ENCODE results near the gene FOXO3. TPM values are rescaled to one million over a fixed set of nuclear protein-coding genes. Genes with fewer than 3 reads are reported as not detected.

Gene FOXO3
- total RNA-seq, 3 donors from 2014 or later, result 107 to 181 (median 155) TPM

DNA sequence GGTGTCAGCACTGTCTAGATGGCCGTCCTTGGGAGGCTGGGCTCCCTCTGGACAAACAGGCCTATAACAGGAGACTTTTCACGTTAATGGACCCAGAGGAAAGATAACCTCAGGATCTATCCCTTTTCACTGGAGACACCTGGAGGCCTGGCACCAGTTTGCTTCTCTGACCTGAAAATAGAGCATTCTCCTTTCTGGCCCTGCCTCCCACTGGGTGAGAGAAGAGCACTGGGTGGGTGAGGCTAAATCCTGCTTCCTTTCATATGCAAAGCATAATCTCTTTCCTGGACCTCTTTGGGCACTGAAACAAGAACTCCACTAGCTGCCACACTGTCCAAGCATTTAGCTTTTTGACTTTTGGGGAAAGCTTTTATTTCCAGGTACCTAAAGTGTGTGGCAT, 78.3 kb downstream of the FOXO3 start:
- Histone ChIP-seq H3K4me1 (peaks cover 0 to 5% of the 10 kb centered on the region in 2 donors), H3K36me3 (no peaks in the 10 kb centered on the region), H3K9me3 (no peaks in the 10 kb centered on the region), H3K4me3 (no peak overlapping the region), H3K27me3 (no peaks in the 10 kb centered on the region), H3K27ac (peak overlapping the region in 1 of 2 donors; percentile 26)
- no peak for DNase-seq (ENCODE audit: low spot score in 2 of 2)
- intact Hi-C loops (cut with DNase I; ENCODE audit: low total_unique reads), result no loop called here
- TF ChIP-seq, protein P1, sequence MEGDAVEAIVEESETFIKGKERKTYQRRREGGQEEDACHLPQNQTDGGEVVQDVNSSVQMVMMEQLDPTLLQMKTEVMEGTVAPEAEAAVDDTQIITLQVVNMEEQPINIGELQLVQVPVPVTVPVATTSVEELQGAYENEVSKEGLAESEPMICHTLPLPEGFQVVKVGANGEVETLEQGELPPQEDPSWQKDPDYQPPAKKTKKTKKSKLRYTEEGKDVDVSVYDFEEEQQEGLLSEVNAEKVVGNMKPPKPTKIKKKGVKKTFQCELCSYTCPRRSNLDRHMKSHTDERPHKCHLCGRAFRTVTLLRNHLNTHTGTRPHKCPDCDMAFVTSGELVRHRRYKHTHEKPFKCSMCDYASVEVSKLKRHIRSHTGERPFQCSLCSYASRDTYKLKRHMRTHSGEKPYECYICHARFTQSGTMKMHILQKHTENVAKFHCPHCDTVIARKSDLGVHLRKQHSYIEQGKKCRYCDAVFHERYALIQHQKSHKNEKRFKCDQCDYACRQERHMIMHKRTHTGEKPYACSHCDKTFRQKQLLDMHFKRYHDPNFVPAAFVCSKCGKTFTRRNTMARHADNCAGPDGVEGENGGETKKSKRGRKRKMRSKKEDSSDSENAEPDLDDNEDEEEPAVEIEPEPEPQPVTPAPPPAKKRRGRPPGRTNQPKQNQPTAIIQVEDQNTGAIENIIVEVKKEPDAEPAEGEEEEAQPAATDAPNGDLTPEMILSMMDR (IDR thresholded peaks at IDR 0.05), result no peak
- TF ChIP-seq POLR2AphosphoS5 (IDR thresholded peaks at IDR 0.05) (no peak), POLR2A (IDR thresholded peaks at IDR 0.05) (no peak)

DNA sequence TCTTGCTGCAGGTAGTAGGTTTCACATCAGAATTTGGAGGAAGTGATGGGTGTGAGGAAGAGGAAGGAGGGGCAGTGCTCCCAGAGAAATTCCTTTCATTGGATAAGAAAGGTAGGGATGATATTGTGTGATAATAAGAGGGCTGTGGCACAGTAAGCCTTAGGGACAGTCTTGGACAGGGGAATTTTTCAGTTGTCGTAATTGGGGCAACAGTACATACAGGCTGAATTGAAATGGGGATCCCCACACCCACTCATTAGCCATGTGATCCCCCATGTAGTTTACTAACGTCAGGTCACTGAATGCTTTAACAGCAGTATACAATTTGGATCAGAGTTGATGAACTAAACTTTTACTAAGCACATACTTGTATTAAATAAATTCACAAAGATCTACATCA, 79.4 kb downstream of the FOXO3 start:
- intact Hi-C loops (cut with DNase I; ENCODE audit: low total_unique reads), result no loop called here
- Histone ChIP-seq H3K27ac (no peak overlapping the region), H3K36me3 (no peaks in the 10 kb centered on the region)

DNA sequence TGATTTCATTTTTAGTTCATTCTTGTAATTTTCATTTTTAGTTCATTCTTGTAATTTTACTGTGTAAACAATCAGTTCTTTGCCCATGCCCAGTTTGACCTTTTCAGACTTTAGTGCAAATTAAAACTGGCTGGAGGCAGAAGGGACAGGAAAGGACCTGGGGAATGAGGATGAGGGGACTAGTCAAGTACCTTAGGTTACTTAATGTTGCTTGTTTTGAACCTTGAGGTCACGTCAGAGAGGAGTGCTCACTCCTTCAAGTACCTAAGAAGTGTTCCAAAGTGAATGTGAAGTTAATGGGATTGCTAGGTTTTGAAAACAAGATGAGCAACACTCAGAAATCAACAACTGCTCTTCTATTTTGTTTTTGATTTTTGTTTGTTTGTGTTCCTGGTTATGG, 82.5 kb downstream of the FOXO3 start:
- no peak for TF ChIP-seq POLR2A (IDR thresholded peaks at IDR 0.05)
- TF ChIP-seq, protein P1 (IDR thresholded peaks at IDR 0.05), result no peak
- no peak for TF ChIP-seq POLR2AphosphoS5 (IDR thresholded peaks at IDR 0.05)
- no peak for DNase-seq (ENCODE audit: low spot score in 2 of 2)
- Histone ChIP-seq H3K4me1 (peaks cover 0 to 10% of the 10 kb centered on the region in 2 donors), H3K36me3 (no peaks in the 10 kb centered on the region), H3K27ac (no peak overlapping the region), H3K4me3 (no peak overlapping the region), H3K27me3 (no peaks in the 10 kb centered on the region), H3K9me3 (no peaks in the 10 kb centered on the region)
- intact Hi-C loops (cut with DNase I; ENCODE audit: low total_unique reads), result no loop called here

More for the DNA sequence above, 79.4 kb downstream of the FOXO3 start:
- no peak for DNase-seq (ENCODE audit: low spot score in 2 of 2)
- no peaks in the 10 kb centered on the region for H3K27me3 ChIP-seq
- H3K4me1 ChIP-seq, result peaks cover 0 to 3% of the 10 kb centered on the region in 2 donors
- no peak for TF ChIP-seq POLR2AphosphoS5 (IDR thresholded peaks at IDR 0.05)
- TF ChIP-seq, protein P1 (IDR thresholded peaks at IDR 0.05), result no peak
- TF ChIP-seq POLR2A (IDR thresholded peaks at IDR 0.05), result no peak
- H3K9me3 ChIP-seq, result no peaks in the 10 kb centered on the region
- no peak overlapping the region for H3K4me3 ChIP-seq

DNA sequence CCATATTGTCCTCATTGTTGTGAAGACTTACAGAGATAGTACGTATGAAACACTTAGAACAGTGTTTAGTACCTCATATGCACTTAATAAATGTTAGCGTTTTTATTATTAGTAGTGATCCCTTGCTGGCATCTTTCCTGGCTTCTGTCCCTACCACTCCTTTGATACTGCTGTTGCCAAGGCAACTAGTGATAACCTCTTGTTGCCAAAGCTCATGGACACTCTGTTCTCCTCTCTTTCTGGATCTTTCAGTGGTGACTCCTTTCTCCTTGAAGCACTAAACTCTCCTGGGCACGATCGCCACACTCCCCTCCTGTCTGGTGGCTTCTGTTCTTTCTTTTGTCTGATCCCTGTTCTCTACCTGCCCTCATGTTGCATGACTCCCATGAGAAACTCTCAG, 83.5 kb downstream of the FOXO3 start:
- Histone ChIP-seq H3K36me3 (no peaks in the 10 kb centered on the region), H3K27me3 (no peaks in the 10 kb centered on the region), H3K4me1 (peaks cover 0 to 12% of the 10 kb centered on the region in 2 donors), H3K27ac (no peak overlapping the region), H3K4me3 (no peak overlapping the region), H3K9me3 (no peaks in the 10 kb centered on the region)
- intact Hi-C loops (cut with DNase I; ENCODE audit: low total_unique reads), result no loop called here
- TF ChIP-seq POLR2AphosphoS5 (IDR thresholded peaks at IDR 0.05), result no peak
- TF ChIP-seq POLR2A (IDR thresholded peaks at IDR 0.05), result no peak
- TF ChIP-seq, protein P1 (IDR thresholded peaks at IDR 0.05), result no peak
- DNase-seq (ENCODE audit: low spot score in 2 of 2), result no peak

DNA sequence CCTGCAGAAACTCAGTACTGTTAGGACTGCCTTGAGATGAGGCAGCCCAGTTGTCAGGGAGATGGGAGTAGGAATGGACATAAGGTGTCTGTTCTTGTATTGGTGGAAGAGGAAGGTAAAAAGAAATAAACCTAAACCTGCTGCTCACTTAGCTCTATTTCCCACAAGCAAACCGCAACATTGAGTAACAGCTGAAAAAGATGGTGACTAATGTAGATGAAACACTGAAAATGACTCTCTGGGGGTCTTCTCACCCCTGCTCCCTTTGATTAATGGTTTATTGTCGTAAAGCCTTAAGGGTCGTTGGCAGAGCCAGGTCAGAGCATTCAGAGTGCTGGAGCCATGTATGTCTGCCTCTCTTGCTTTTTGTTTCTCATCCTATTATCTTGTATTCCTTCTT, 87.5 kb downstream of the FOXO3 start:
- Histone ChIP-seq H3K36me3 (no peaks in the 10 kb centered on the region), H3K9me3 (no peaks in the 10 kb centered on the region), H3K4me3 (no peak overlapping the region), H3K4me1 (peaks cover 19 to 43% of the 10 kb centered on the region in 2 donors), H3K27me3 (no peaks in the 10 kb centered on the region), H3K27ac (peak overlapping the region in 1 of 2 donors; percentile 48)
- intact Hi-C loops (cut with DNase I; ENCODE audit: low total_unique reads), result no loop called here
- DNase-seq (ENCODE audit: low spot score in 2 of 2), result no peak
- TF ChIP-seq POLR2A (IDR thresholded peaks at IDR 0.05), result no peak
- TF ChIP-seq, protein P1 (IDR thresholded peaks at IDR 0.05), result no peak

All from breast epithelium (tissue), 4 donors.